ENCODE data around the gene CCDC144A.
"Not testable (repeated sequence)": the region's sequence is repeated elsewhere in the genome, so short reads cannot be mapped to it uniquely, and the experiment has no call there.

CCDC144A gene

GRCh38 chr17:16818821-16819683 is 129.0 kb downstream of the CCDC144A start:
- DNase-seq (ENCODE audit: low read depth), result no peak

GRCh38 chr17:16820161-16820877 is 130.3 kb downstream of the CCDC144A start:
- DNase-seq (ENCODE audit: low read depth), result no peak

GRCh38 chr17:16820979-16821543 is 131.0 kb downstream of the CCDC144A start:
- DNase-seq (ENCODE audit: low read depth), result no peak

- not testable (repeated sequence) for DNase-seq (ENCODE audit: low read depth)
Measured at GRCh38 chr17:16822133-16822532, 132.1 kb downstream of the CCDC144A start.

GRCh38 chr17:16823768-16824406 is 133.8 kb downstream of the CCDC144A start:
- not testable (repeated sequence) for DNase-seq (ENCODE audit: low read depth)

Measured in GM04504 (cell line).